GM21390 (cell line): ENCODE measurements around the gene TANGO6.

Source experiments
- ATAC-seq: cut with Tn5 transposase; IDR thresholded peaks from one replicate; pipeline ENCODE4 v1.9.1; 2021; ENCODE audit not compliant: unreplicated experiment

The TANGO6 gene

GRCh38 chr16:68860978-68861892 lies 17.9 kb downstream of the TANGO6 start:
- no peak for ATAC-seq

GRCh38 chr16:68866933-68867332 lies 23.6 kb downstream of the TANGO6 start:
- ATAC-seq: peak; percentile 67

GRCh38 chr16:68869492-68870088 lies 26.3 kb downstream of the TANGO6 start:
- no peak for ATAC-seq

- no peak for ATAC-seq
These were observed 30.5 kb downstream of the TANGO6 start for GRCh38 chr16:68873635-68874471.

GRCh38 chr16:68875871-68876270 lies 32.5 kb downstream of the TANGO6 start:
- ATAC-seq: no peak

- no peak for ATAC-seq
These were observed 40.4 kb downstream of the TANGO6 start for GRCh38 chr16:68883685-68884084.

- ATAC-seq: no peak
These were observed 41.1 kb downstream of the TANGO6 start for GRCh38 chr16:68884401-68884800.

GRCh38 chr16:68884861-68885720 lies 41.8 kb downstream of the TANGO6 start:
- ATAC-seq: no peak

GRCh38 chr16:68887107-68887506 lies 43.8 kb downstream of the TANGO6 start:
- ATAC-seq: no peak

- ATAC-seq: no peak
These were observed 46.3 kb downstream of the TANGO6 start for GRCh38 chr16:68889508-68890150.

GRCh38 chr16:68892214-68892613 lies 48.9 kb downstream of the TANGO6 start:
- no peak for ATAC-seq

- ATAC-seq: no peak
These were observed 49.6 kb downstream of the TANGO6 start for GRCh38 chr16:68892898-68893297.

- ATAC-seq: no peak
These were observed 50.7 kb downstream of the TANGO6 start for GRCh38 chr16:68893710-68894705.

GRCh38 chr16:68894714-68895113 lies 51.4 kb downstream of the TANGO6 start:
- ATAC-seq: no peak

GRCh38 chr16:68898026-68898425 lies 54.7 kb downstream of the TANGO6 start:
- ATAC-seq: no peak

- no peak for ATAC-seq
These were observed 56.7 kb downstream of the TANGO6 start for GRCh38 chr16:68900009-68900408.

- ATAC-seq: no peak
These were observed 59.0 kb downstream of the TANGO6 start for GRCh38 chr16:68902003-68902968.

GRCh38 chr16:68902969-68903345 lies 59.6 kb downstream of the TANGO6 start:
- ATAC-seq: no peak
